Panc1 (cell line): ENCODE data around the gene CDH13. TPM values are rescaled to one million over a fixed set of nuclear protein-coding genes. Genes with fewer than 3 reads are reported as not detected.

Source experiments
- ATAC-seq: fragments of 200-7000 bp; cut with Tn5 transposase; 2 replicates; pipeline ENCODE4 v1.9.1; 2020; ENCODE audit warnings: mild to moderate bottlenecking, moderate library complexity
- BruUV-seq: library from RNA; stranded (reverse); fragments of 400-500 nt; replicated peaks from 2 replicates; lab custom pipeline; 2021; lab: Mats Ljungman, UMichigan
- CTCF ChIA-PET: fragments of 300-600 bp; sonication (Branson Sonifier 250); formaldehyde crosslinking; loops from one replicate; lab custom pipeline; 2022; ENCODE audit warnings: antibody characterized with exemption; lab: Charles Lee
- POLR2A ChIA-PET: fragments of 300-600 bp; sonication (Branson Sonifier 250); formaldehyde crosslinking; loops from one replicate; lab custom pipeline; 2022; ENCODE audit warnings: antibody characterized with exemption; lab: Charles Lee
- DNase-seq: peaks from one replicate; pipeline ENCODE4 v3.0.0-alpha.2; 2010; ENCODE audit warnings: low read depth, low spot score
- H3K27ac ChIP-seq: 2 replicates; pipeline ENCODE4 v1.5.1; 2011; ENCODE audit warnings: mild to moderate bottlenecking, low read length, inconsistent platforms
- H3K27me3 ChIP-seq: fragments of 200-500 bp; sonication (Bioruptor generic); 2 replicates; pipeline ENCODE4 v1.6.0; 2014; ENCODE audit warnings: low read length, inconsistent platforms; ENCODE audit not compliant: control insufficient read depth, insufficient read depth
- H3K36me3 ChIP-seq: fragments of 200-500 bp; sonication (Bioruptor generic); 2 replicates; pipeline ENCODE4 v1.5.1; 2014; ENCODE audit warnings: inconsistent platforms, mild to moderate bottlenecking, low read length, moderate library complexity; ENCODE audit not compliant: control insufficient read depth, insufficient read depth
- H3K4me1 ChIP-seq: 2 replicates; pipeline ENCODE4 v1.5.1; 2011; ENCODE audit warnings: inconsistent platforms, mild to moderate bottlenecking, low read length, moderate library complexity; ENCODE audit not compliant: control insufficient read depth, insufficient read depth
- H3K4me3 ChIP-seq, 2 experiments: 2 replicates each; pipeline ENCODE4 v1.5.1; 2011 to 2012; ENCODE audit warnings: low read depth in 2 of 2, low read length in 2 of 2, mild to moderate bottlenecking in 2 of 2, inconsistent platforms in 1 of 2, moderate library complexity in 1 of 2
- H3K9me3 ChIP-seq: fragments of 200-500 bp; sonication (Bioruptor generic); 2 replicates; pipeline ENCODE4 v1.5.1; 2014; ENCODE audit warnings: low read depth, mild to moderate bottlenecking, inconsistent platforms, low read length, moderate library complexity; ENCODE audit not compliant: control insufficient read depth, insufficient read depth
- POLR2AphosphoS5 ChIP-seq: IDR thresholded peaks from 2 replicates; pipeline ENCODE4 v1.6.1; 2012; ENCODE audit warnings: mild to moderate bottlenecking, low read depth, low read length, moderate library complexity
- SIN3A ChIP-seq: IDR thresholded peaks from 2 replicates; pipeline ENCODE4 v1.6.1; 2012; ENCODE audit warnings: low read depth, mild to moderate bottlenecking, low read length, moderate library complexity, borderline replicate concordance; ENCODE audit not compliant: insufficient read depth
- TCF7L2 ChIP-seq: IDR thresholded peaks from 2 replicates; pipeline ENCODE4 v1.6.1; 2011; ENCODE audit warnings: mild to moderate bottlenecking, low read depth, low read length, inconsistent platforms
- in situ Hi-C: cut with HindIII; loops from 2 replicates; pipeline ENCODE4 v1.10.0; 2016; ENCODE audit warnings: low sequenced_read_pairs, low pct_unique_long_range_greater_than_20kb
- intact Hi-C: fragments of 100-400 bp; cut with micrococcal nuclease; formaldehyde crosslinking; loops from one replicate; pipeline ENCODE4 v1.10.0; 2022; ENCODE audit not compliant: unreplicated experiment
- total RNA-seq: library from RNA; stranded (reverse); gene quantifications from one replicate; pipeline ENCODE4 v1.2.1, GENCODE V29; 2021; ENCODE audit not compliant: unreplicated experiment
- TF ChIP-seq, protein P1 (sequence below), 2 experiments: IDR thresholded peaks; 2 replicates each; pipeline ENCODE4 v1.6.1; 2011 to 2012; ENCODE audit warnings: low read depth in 2 of 2, control low read depth in 1 of 2, low read length in 1 of 2, mild to moderate bottlenecking in 1 of 2, moderate library complexity in 1 of 2; ENCODE audit not compliant: insufficient read depth in 1 of 2
- TF ChIP-seq, protein P2 (sequence below): fragments of 450-650 bp; IDR thresholded peaks from 2 replicates; pipeline ENCODE4 v1.5.1; 2017; ENCODE audit warnings: mild to moderate bottlenecking

CDH13 gene
- total RNA-seq, 1 experiment from 2014 or later: not detected

DNA sequence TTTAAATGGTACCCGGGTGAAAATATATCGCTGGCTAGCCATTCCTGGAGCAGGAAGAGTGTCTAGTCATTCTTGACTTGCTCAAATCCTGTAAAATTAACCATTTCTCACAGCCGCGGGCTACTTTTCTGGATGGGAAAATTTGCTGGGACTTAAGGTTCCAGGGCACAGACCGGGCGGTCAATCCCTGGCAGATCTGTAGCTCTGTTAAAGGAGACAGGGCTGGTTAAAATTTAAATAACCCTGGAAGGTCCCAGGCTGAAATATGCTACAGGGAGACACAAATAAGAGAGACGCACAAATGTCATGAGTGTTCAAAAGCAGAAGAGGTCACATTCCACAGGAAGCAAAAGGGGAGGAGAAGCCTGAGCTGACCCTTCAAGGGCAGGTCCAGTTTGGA, 951.4 kb downstream of the CDH13 start:
- ATAC-seq (no peak), DNase-seq (no peak)
- no peaks in the 10 kb centered on the region; the same call in 1 of the 2 replicates for H3K27me3 ChIP-seq
- H3K4me3 ChIP-seq: no peak overlapping the region
- H3K9me3 ChIP-seq: no peaks in the 10 kb centered on the region
- in situ Hi-C loops: no loop called here
- no TSS peak for BruUV-seq
- H3K27ac ChIP-seq: no peak overlapping the region
- intact Hi-C loops: no loop called here
- ChIA-PET CTCF (no interaction called here), POLR2A (no interaction called here)
- TF ChIP-seq SIN3A (no peak), TCF7L2 (no peak), POLR2AphosphoS5 (no peak)
- TF ChIP-seq, protein P1, sequence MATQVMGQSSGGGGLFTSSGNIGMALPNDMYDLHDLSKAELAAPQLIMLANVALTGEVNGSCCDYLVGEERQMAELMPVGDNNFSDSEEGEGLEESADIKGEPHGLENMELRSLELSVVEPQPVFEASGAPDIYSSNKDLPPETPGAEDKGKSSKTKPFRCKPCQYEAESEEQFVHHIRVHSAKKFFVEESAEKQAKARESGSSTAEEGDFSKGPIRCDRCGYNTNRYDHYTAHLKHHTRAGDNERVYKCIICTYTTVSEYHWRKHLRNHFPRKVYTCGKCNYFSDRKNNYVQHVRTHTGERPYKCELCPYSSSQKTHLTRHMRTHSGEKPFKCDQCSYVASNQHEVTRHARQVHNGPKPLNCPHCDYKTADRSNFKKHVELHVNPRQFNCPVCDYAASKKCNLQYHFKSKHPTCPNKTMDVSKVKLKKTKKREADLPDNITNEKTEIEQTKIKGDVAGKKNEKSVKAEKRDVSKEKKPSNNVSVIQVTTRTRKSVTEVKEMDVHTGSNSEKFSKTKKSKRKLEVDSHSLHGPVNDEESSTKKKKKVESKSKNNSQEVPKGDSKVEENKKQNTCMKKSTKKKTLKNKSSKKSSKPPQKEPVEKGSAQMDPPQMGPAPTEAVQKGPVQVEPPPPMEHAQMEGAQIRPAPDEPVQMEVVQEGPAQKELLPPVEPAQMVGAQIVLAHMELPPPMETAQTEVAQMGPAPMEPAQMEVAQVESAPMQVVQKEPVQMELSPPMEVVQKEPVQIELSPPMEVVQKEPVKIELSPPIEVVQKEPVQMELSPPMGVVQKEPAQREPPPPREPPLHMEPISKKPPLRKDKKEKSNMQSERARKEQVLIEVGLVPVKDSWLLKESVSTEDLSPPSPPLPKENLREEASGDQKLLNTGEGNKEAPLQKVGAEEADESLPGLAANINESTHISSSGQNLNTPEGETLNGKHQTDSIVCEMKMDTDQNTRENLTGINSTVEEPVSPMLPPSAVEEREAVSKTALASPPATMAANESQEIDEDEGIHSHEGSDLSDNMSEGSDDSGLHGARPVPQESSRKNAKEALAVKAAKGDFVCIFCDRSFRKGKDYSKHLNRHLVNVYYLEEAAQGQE (IDR thresholded peaks at IDR 0.05; ENCODE audit: insufficient read depth in 1 of 2, low read depth in 2 of 2, low read length in 1 of 2): no peak
- TF ChIP-seq, protein P2, sequence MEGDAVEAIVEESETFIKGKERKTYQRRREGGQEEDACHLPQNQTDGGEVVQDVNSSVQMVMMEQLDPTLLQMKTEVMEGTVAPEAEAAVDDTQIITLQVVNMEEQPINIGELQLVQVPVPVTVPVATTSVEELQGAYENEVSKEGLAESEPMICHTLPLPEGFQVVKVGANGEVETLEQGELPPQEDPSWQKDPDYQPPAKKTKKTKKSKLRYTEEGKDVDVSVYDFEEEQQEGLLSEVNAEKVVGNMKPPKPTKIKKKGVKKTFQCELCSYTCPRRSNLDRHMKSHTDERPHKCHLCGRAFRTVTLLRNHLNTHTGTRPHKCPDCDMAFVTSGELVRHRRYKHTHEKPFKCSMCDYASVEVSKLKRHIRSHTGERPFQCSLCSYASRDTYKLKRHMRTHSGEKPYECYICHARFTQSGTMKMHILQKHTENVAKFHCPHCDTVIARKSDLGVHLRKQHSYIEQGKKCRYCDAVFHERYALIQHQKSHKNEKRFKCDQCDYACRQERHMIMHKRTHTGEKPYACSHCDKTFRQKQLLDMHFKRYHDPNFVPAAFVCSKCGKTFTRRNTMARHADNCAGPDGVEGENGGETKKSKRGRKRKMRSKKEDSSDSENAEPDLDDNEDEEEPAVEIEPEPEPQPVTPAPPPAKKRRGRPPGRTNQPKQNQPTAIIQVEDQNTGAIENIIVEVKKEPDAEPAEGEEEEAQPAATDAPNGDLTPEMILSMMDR: no peak
- no peaks in the 10 kb centered on the region for H3K36me3 ChIP-seq
- no peaks in the 10 kb centered on the region for H3K4me1 ChIP-seq

DNA sequence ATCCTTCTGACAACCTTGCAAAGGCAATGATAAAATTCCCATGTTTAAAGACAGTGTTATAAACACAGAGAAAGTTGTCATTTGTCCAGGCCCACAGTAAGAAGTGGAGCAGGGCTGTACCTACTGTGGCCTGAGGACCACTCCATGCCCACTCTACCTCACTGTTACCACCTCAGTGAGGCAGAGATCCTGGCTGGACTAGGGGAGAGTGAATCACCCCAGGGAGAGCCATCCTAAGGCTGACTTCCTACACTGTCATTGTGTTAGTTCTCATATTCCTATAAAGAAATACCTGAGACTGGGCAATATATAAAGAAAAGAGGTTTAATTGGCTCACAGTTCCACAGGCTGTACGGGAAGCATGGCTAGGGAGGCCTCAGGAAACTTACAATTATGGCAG, 952.3 kb downstream of the CDH13 start:
- Histone ChIP-seq H3K9me3 (no peaks in the 10 kb centered on the region), H3K27ac (no peak overlapping the region), H3K4me1 (no peaks in the 10 kb centered on the region), H3K36me3 (no peaks in the 10 kb centered on the region), H3K4me3 (no peak overlapping the region), H3K27me3 (no peaks in the 10 kb centered on the region; the same call in 1 of the 2 replicates)
- TF ChIP-seq, protein P2: no peak
- TF ChIP-seq, protein P1 (IDR thresholded peaks at IDR 0.05; ENCODE audit: insufficient read depth in 1 of 2, low read depth in 2 of 2, low read length in 1 of 2): no peak
- TF ChIP-seq POLR2AphosphoS5 (no peak), TCF7L2 (no peak), SIN3A (no peak)
- no peak for DNase-seq
- BruUV-seq: no TSS peak
- CTCF ChIA-PET: no interaction called here
- intact Hi-C loops: no loop called here
- in situ Hi-C loops: no loop called here
- ATAC-seq: no peak
- POLR2A ChIA-PET: no interaction called here
